ENCODE results near the gene PRKX. TPM values are rescaled to one million over a fixed set of nuclear protein-coding genes. Genes with fewer than 3 reads are reported as not detected.
"Not testable (repeated sequence)": the region's sequence is repeated elsewhere in the genome, so short reads cannot be mapped to it uniquely, and the experiment has no call there.

The PRKX gene
- total RNA-seq, 1 donor from 2014 or later, result 64.3 TPM

DNA sequence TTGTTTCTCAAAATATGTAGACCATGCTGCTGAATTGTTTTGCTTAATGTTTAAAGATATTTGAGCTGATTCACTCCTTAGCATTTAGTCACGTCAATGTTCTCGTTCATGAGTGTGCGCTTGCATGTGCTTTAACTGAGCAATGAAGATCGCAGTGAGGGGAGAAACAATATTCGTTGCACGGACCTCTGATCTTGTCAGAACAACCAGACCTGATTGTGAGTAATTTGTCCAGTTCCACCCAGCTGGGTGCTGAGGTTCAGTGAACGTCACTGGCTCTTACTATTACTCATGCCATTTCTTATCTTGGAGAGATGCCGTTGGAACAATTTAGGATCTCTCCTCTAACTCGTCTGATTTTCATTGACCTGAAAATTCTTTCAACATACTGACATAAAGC lies 15.0 kb upstream of the PRKX start:
- TF ChIP-seq, protein P1, sequence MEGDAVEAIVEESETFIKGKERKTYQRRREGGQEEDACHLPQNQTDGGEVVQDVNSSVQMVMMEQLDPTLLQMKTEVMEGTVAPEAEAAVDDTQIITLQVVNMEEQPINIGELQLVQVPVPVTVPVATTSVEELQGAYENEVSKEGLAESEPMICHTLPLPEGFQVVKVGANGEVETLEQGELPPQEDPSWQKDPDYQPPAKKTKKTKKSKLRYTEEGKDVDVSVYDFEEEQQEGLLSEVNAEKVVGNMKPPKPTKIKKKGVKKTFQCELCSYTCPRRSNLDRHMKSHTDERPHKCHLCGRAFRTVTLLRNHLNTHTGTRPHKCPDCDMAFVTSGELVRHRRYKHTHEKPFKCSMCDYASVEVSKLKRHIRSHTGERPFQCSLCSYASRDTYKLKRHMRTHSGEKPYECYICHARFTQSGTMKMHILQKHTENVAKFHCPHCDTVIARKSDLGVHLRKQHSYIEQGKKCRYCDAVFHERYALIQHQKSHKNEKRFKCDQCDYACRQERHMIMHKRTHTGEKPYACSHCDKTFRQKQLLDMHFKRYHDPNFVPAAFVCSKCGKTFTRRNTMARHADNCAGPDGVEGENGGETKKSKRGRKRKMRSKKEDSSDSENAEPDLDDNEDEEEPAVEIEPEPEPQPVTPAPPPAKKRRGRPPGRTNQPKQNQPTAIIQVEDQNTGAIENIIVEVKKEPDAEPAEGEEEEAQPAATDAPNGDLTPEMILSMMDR (IDR thresholded peaks at IDR 0.05; ENCODE audit: partially characterized antibody, unreplicated experiment), result no peak
- no peak for DNase-seq
- Mint-ChIP-seq H3K27me3 (ENCODE audit: unreplicated experiment) (no peaks in the 10 kb centered on the region), H3K4me1 (ENCODE audit: low read depth, unreplicated experiment) (no peaks in the 10 kb centered on the region), H3K27ac (ENCODE audit: unreplicated experiment) (no peak overlapping the region), H3K9me3 (ENCODE audit: unreplicated experiment) (peaks cover under 1% of the 10 kb centered on the region), H3K36me3 (ENCODE audit: unreplicated experiment) (no peaks in the 10 kb centered on the region), H3K4me3 (ENCODE audit: unreplicated experiment) (no peak overlapping the region)

DNA sequence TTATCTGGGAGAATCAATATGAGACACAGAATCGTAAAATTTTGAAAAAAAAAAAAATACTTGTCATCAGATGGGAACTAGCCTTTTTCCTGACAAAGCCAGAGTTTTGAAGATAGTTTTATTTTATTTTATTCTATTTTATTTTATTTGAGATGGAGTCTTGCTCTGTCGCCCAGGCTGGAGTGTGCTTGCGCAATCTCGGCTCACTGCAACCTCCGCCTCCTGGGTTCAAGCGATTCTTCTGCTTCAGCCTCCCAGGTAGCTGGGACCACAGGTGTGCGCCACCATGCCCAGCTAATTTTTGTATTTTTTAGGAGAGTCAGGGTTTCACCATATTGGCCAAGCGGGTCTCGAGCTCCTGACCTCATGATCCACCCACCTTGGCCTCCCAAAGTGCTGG lies 10.0 kb upstream of the PRKX start:
- H3K36me3 Mint-ChIP-seq (ENCODE audit: unreplicated experiment); DNase-seq; H3K4me1 Mint-ChIP-seq (ENCODE audit: low read depth, unreplicated experiment); H3K27me3 Mint-ChIP-seq (ENCODE audit: unreplicated experiment); H3K9me3 Mint-ChIP-seq (ENCODE audit: unreplicated experiment); H3K27ac Mint-ChIP-seq (ENCODE audit: unreplicated experiment); H3K4me3 Mint-ChIP-seq (ENCODE audit: unreplicated experiment): not testable (repeated sequence)

DNA sequence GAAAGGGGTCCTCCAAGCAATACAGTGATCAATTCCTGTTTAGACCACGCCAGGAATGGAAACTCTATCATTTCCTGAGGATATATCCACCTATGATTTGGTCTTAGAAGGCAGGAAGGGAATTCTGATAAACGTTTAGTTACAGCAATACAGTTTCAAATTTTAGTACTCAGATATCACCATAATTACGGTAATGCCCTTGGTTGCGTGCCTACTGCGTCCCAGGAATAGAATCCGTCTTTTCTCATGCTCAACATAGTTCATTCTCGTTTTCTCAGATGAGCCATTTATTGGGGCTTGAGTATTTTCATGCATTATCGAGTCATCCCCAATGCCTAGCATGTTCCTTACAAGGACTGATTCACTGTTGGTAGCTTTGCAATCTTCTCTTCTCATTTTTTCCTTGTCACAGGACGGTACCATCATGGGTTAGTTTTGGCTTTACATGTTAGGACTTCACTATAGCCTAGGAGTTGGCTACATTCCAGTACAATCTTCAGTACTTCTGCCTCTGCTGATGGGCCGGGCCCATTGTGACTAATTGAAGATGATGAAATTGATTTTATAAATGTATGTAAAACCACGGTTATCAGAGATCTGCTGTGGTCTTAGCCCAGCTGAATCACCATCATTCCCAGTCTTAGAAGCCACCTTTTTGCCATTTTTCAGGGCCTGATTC lies 4.4 kb upstream of the PRKX start:
- no peaks in the 10 kb centered on the region for H3K4me1 Mint-ChIP-seq (ENCODE audit: low read depth, unreplicated experiment)
- DNase-seq, result no peak
- TF ChIP-seq, protein P1 (IDR thresholded peaks at IDR 0.05; ENCODE audit: partially characterized antibody, unreplicated experiment), result no peak
- no peak overlapping the region for H3K27ac Mint-ChIP-seq (ENCODE audit: unreplicated experiment)
- no peaks in the 10 kb centered on the region for H3K36me3 Mint-ChIP-seq (ENCODE audit: unreplicated experiment)
- no peaks in the 10 kb centered on the region for H3K9me3 Mint-ChIP-seq (ENCODE audit: unreplicated experiment)
- no peak overlapping the region for H3K4me3 Mint-ChIP-seq (ENCODE audit: unreplicated experiment)
- H3K27me3 Mint-ChIP-seq (ENCODE audit: unreplicated experiment), result no peaks in the 10 kb centered on the region

DNA sequence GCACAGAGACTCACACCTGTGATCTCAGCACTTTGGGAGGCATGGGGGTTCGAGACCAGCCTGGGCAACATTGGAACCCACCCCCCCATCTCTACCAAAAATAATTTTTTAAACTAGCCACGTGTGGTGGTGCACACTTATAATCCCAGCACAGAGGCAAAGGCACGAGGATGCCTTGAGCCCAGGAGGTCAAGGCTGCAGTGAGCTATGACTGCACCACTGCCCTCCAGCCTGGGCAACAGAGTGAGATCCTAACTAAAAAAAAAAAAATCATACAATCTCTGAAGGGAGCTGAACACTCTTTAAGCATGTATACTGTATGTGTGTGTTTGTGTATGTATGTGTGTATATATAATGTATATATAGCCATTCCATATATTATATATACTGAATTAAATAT lies 2.5 kb upstream of the PRKX start:
- no peak overlapping the region for H3K4me3 Mint-ChIP-seq (ENCODE audit: unreplicated experiment)
- H3K27ac Mint-ChIP-seq (ENCODE audit: unreplicated experiment), result no peak overlapping the region

DNA sequence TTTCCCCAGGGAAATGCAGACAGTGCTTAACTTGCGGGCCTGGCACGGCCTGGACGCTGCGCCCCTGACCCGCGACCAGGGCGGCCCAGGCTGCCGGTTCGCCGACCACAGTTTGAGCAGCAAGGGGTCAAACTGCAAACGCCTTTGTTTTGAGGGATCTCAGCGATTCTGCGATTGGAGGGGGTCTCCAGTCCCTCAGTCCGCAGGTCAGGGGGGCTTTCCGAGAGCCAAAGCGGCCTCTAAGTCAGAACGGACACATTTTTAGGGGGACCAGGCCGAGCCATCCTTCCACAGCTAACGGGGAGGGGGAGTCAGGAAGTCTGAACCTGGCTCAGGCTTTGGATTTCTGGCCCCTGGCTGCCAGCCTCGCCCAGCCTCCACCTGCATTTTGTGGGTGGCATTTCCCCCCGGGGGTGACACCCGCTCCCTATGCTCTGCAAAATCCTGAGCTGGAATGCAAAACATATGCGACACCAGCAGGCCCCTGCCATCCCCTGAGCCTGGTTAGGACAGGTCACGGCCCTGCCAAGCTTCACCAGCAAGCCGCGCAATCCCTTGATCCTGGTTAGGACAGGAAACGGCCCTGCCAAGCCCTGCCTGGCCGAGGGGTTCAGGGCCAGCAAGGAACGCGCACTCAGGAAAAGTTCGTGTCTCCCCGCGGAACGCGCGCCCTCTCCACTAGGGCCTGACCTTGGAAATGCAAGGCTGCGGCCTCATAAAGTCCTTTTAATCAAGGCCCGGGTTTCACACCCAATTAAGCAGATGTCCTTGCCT lies 1.4 kb upstream of the PRKX start:
- H3K36me3 Mint-ChIP-seq (ENCODE audit: unreplicated experiment); DNase-seq; H3K27ac Mint-ChIP-seq (ENCODE audit: unreplicated experiment); H3K9me3 Mint-ChIP-seq (ENCODE audit: unreplicated experiment); H3K27me3 Mint-ChIP-seq (ENCODE audit: unreplicated experiment); H3K4me1 Mint-ChIP-seq (ENCODE audit: low read depth, unreplicated experiment): not testable (repeated sequence)
- peak overlapping the region; percentile 30 for H3K4me3 Mint-ChIP-seq (ENCODE audit: unreplicated experiment)

More for the DNA sequence above, 2.5 kb upstream of the PRKX start:
- DNase-seq, result no peak
- Mint-ChIP-seq H3K4me1 (ENCODE audit: low read depth, unreplicated experiment) (no peaks in the 10 kb centered on the region), H3K36me3 (ENCODE audit: unreplicated experiment) (no peaks in the 10 kb centered on the region), H3K27me3 (ENCODE audit: unreplicated experiment) (peaks cover 2% of the 10 kb centered on the region), H3K9me3 (ENCODE audit: unreplicated experiment) (peaks cover 1% of the 10 kb centered on the region)
- TF ChIP-seq, protein P1 (IDR thresholded peaks at IDR 0.05; ENCODE audit: partially characterized antibody, unreplicated experiment), result no peak

DNA sequence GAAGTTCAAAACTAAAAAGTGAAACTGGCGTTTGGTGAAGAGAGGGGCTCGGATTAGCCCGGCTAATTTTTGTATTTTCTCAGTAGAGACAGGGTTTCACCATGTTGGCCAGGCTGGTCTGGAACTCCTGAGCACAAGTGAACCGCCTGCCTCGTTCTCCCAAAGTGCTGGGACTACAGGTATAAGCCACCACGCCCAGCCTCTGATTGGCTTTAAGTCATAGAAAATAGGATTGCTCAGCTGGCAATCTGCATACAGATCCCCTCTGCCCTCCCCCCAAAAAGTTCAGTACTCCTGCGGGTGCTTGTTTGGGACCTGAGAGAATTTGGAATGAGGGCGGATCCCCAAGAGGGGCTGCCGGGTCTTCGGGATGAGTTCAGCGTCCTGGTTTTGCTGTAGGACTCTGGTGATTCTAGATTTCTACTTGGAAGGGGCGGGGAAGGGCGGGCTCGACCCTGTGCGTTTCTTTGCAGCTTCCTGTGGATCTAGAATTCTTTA lies 537 bp upstream of the PRKX start:
- TF ChIP-seq, protein P1 (IDR thresholded peaks at IDR 0.05; ENCODE audit: partially characterized antibody, unreplicated experiment), result no peak
- peaks cover 1% of the 10 kb centered on the region for H3K9me3 Mint-ChIP-seq (ENCODE audit: unreplicated experiment)
- H3K4me3 Mint-ChIP-seq (ENCODE audit: unreplicated experiment), result peak overlapping the region; percentile 49
- H3K4me1 Mint-ChIP-seq (ENCODE audit: low read depth, unreplicated experiment), result no peaks in the 10 kb centered on the region
- H3K36me3 Mint-ChIP-seq (ENCODE audit: unreplicated experiment), result no peaks in the 10 kb centered on the region
- no peak for DNase-seq
- H3K27me3 Mint-ChIP-seq (ENCODE audit: unreplicated experiment), result peaks cover 2% of the 10 kb centered on the region
- H3K27ac Mint-ChIP-seq (ENCODE audit: unreplicated experiment), result no peak overlapping the region
